Measurements from ENCODE around the gene USP49. TPM values are rescaled to one million over a fixed set of nuclear protein-coding genes. Genes with fewer than 3 reads are reported as not detected.

The USP49 gene
- total RNA-seq, 1 experiment from 2014 or later, result 10.5 TPM

- Histone ChIP-seq H3K9me3 (ENCODE audit: low read depth, low read length, poor library complexity, severe bottlenecking) (no peaks in the 10 kb centered on the region), H3K27ac (ENCODE audit: low read depth, low read length, poor library complexity, severe bottlenecking) (no peak overlapping the region), H3K36me3 (ENCODE audit: insufficient read depth, low read length, poor library complexity, severe bottlenecking) (peaks cover 14% of the 10 kb centered on the region), H3K4me1 (ENCODE audit: insufficient read depth, low read length, poor library complexity, severe bottlenecking) (peaks cover 10% of the 10 kb centered on the region), H3K4me3 (ENCODE audit: low read depth, low read length, poor library complexity, severe bottlenecking) (no peak overlapping the region), H3K27me3 (replicated peaks; ENCODE audit: insufficient read depth, low read depth, low read length, poor library complexity) (no peaks in the 10 kb centered on the region)
- POLR2A ChIA-PET (ENCODE audit: low non-redundant PET), result no interaction called here
- CTCF ChIA-PET, result interaction anchor here (0.6 kb wide), 1 partner anchor 403 kb away, joined by 3 read pairs; no protein-coding TSS in a partner anchor
- intact Hi-C loops (cut with micrococcal nuclease; ENCODE audit: unreplicated experiment), result loop anchor here (10.0 kb wide), 2 partner anchors 70 to 170 kb away; no protein-coding TSS in a partner anchor
- no peak for DNase-seq (ENCODE audit: low spot score)
- TF ChIP-seq EZH2 (IDR thresholded peaks at IDR 0.05; ENCODE audit: borderline replicate concordance, low read depth, low read length, poor library complexity, severe bottlenecking) (no peak), CTCF (conservative IDR thresholded peaks at IDR 0.05; ENCODE audit: low read depth, low read length) (no peak)
- BruUV-seq (replicated peaks), result no TSS peak
Measured at GRCh38 chr6:41774841-41775240, 120.3 kb downstream of the USP49 start.

- ChIA-PET POLR2A (ENCODE audit: low non-redundant PET) (no interaction called here), CTCF (no interaction called here)
- no TSS peak for BruUV-seq (replicated peaks)
- no peaks in the 10 kb centered on the region for H3K4me1 ChIP-seq (ENCODE audit: insufficient read depth, low read length, poor library complexity, severe bottlenecking)
- intact Hi-C loops (cut with micrococcal nuclease; ENCODE audit: unreplicated experiment), result loop anchor here (10.0 kb wide), 2 partner anchors 67 to 167 kb away; no protein-coding TSS in a partner anchor
- TF ChIP-seq EZH2 (IDR thresholded peaks at IDR 0.05; ENCODE audit: borderline replicate concordance, low read depth, low read length, poor library complexity, severe bottlenecking) (no peak), CTCF (conservative IDR thresholded peaks at IDR 0.05; ENCODE audit: low read depth, low read length) (no peak)
- peaks cover 8% of the 10 kb centered on the region for H3K36me3 ChIP-seq (ENCODE audit: insufficient read depth, low read length, poor library complexity, severe bottlenecking)
- DNase-seq (ENCODE audit: low spot score), result no peak
- no peak overlapping the region for H3K27ac ChIP-seq (ENCODE audit: low read depth, low read length, poor library complexity, severe bottlenecking)
- H3K9me3 ChIP-seq (ENCODE audit: low read depth, low read length, poor library complexity, severe bottlenecking), result no peaks in the 10 kb centered on the region
- H3K4me3 ChIP-seq (ENCODE audit: low read depth, low read length, poor library complexity, severe bottlenecking), result no peak overlapping the region
- H3K27me3 ChIP-seq (replicated peaks; ENCODE audit: insufficient read depth, low read depth, low read length, poor library complexity), result no peaks in the 10 kb centered on the region
Measured at GRCh38 chr6:41771058-41771983, 123.9 kb downstream of the USP49 start.

GRCh38 chr6:41770381-41771057 is 124.7 kb downstream of the USP49 start:
- Histone ChIP-seq H3K4me3 (ENCODE audit: low read depth, low read length, poor library complexity, severe bottlenecking) (no peak overlapping the region), H3K36me3 (ENCODE audit: insufficient read depth, low read length, poor library complexity, severe bottlenecking) (peaks cover 7% of the 10 kb centered on the region), H3K9me3 (ENCODE audit: low read depth, low read length, poor library complexity, severe bottlenecking) (no peaks in the 10 kb centered on the region), H3K27me3 (replicated peaks; ENCODE audit: insufficient read depth, low read depth, low read length, poor library complexity) (no peaks in the 10 kb centered on the region), H3K27ac (ENCODE audit: low read depth, low read length, poor library complexity, severe bottlenecking) (no peak overlapping the region), H3K4me1 (ENCODE audit: insufficient read depth, low read length, poor library complexity, severe bottlenecking) (no peaks in the 10 kb centered on the region)
- POLR2A ChIA-PET (ENCODE audit: low non-redundant PET), result no interaction called here
- CTCF ChIA-PET, result no interaction called here
- intact Hi-C loops (cut with micrococcal nuclease; ENCODE audit: unreplicated experiment), result loop anchor here (10.0 kb wide), 2 partner anchors 66 to 166 kb away; no protein-coding TSS in a partner anchor
- BruUV-seq (replicated peaks), result no TSS peak
- DNase-seq (ENCODE audit: low spot score), result no peak
- no peak for TF ChIP-seq CTCF (conservative IDR thresholded peaks at IDR 0.05; ENCODE audit: low read depth, low read length)
- TF ChIP-seq EZH2 (IDR thresholded peaks at IDR 0.05; ENCODE audit: borderline replicate concordance, low read depth, low read length, poor library complexity, severe bottlenecking), result no peak

All from A673 (cell line).